SK-N-SH (cell line): ENCODE measurements around the gene TMEM131.

Source experiments
- CTCF ChIP-seq: fragments of 200-600 bp; sonication (generic); IDR thresholded peaks from 2 replicates; pipeline ENCODE4 v1.6.1; 2017; ENCODE audit warnings: antibody characterized with exemption, mild to moderate bottlenecking, moderate library complexity
- EP300 ChIP-seq, 2 experiments: IDR thresholded peaks; 2 replicates each; pipeline versions ENCODE4 v1.4.0 to v1.6.1; 2012; ENCODE audit warnings: borderline replicate concordance in 1 of 2, low read depth in 1 of 2, low read length in 1 of 2
- EZH2phosphoT487 ChIP-seq: fragments of 200-600 bp; sonication (generic); IDR thresholded peaks from 2 replicates; pipeline ENCODE4 v1.6.1; 2017; ENCODE audit warnings: low read depth, mixed run types, mild to moderate bottlenecking, antibody characterized with exemption, moderate library complexity, borderline replicate concordance
- FOXJ3 ChIP-seq: sonication (generic); formaldehyde crosslinking; IDR thresholded peaks from 2 replicates; pipeline ENCODE4 v1.5.1; 2020; ENCODE audit warnings: mild to moderate bottlenecking, missing genetic modification reagents
- FOXM1 ChIP-seq: IDR thresholded peaks from 2 replicates; pipeline ENCODE4 v1.4.0; 2012; ENCODE audit warnings: low read depth, mild to moderate bottlenecking
- MAX ChIP-seq: IDR thresholded peaks from 2 replicates; pipeline ENCODE4 v1.4.0; 2012; ENCODE audit warnings: low read depth
- NFIC ChIP-seq: IDR thresholded peaks from 2 replicates; pipeline ENCODE4 v1.4.0; 2012; ENCODE audit warnings: borderline replicate concordance
- POLR2AphosphoS5 ChIP-seq: IDR thresholded peaks from 2 replicates; pipeline ENCODE4 v1.6.1; 2012; ENCODE audit warnings: low read depth, low read length
- RAD21 ChIP-seq: IDR thresholded peaks from 2 replicates; pipeline ENCODE4 v1.6.1; 2012; ENCODE audit warnings: mild to moderate bottlenecking, low read length
- REST ChIP-seq: IDR thresholded peaks from 2 replicates; pipeline ENCODE4 v1.6.1; 2012; ENCODE audit warnings: mild to moderate bottlenecking, low read depth, low read length, moderate library complexity
- RXRA ChIP-seq: IDR thresholded peaks from 2 replicates; pipeline ENCODE4 v1.4.0; 2012; ENCODE audit warnings: low read depth, mild to moderate bottlenecking, borderline replicate concordance
- SIN3A ChIP-seq: IDR thresholded peaks from 2 replicates; pipeline ENCODE4 v1.6.1; 2012; ENCODE audit warnings: low read depth, mild to moderate bottlenecking, low read length, moderate library complexity, borderline replicate concordance
- SMC3 ChIP-seq: IDR thresholded peaks from 2 replicates; pipeline ENCODE4 v1.6.1; 2012; ENCODE audit warnings: low read depth, low read length, improper control_type of control experiment

- TF ChIP-seq FOXJ3 (CRISPR knock-in tag) (no peak), RXRA (no peak), CTCF (no peak), POLR2AphosphoS5 (no peak), RAD21 (no peak), SIN3A (no peak), NFIC (no peak), EP300 (IDR thresholded peaks at IDR 0.05; ENCODE audit: borderline replicate concordance in 1 of 2, low read depth in 1 of 2, low read length in 1 of 2) (no peak), SMC3 (no peak), REST (no peak), EZH2phosphoT487 (no peak), MAX (no peak), FOXM1 (no peak)
These were observed 32.7 kb downstream of the TMEM131 start for GRCh38 chr2:97963079-97963406.
